NCI-H1930 (cell line): Measurements from ENCODE around the gene COA1.
"Not testable (repeated sequence)": the region's sequence is repeated elsewhere in the genome, so short reads cannot be mapped to it uniquely, and the experiment has no call there.

Experiments used
- DNase-seq, 2 experiments: peaks; one replicate each; lab custom pipeline; 2025; lab: John Stamatoyannopoulos, UW

Gene COA1

GRCh38 chr7:43650457-43651052 is 78.8 kb downstream of the COA1 start:
- DNase-seq, result no peak

DNA sequence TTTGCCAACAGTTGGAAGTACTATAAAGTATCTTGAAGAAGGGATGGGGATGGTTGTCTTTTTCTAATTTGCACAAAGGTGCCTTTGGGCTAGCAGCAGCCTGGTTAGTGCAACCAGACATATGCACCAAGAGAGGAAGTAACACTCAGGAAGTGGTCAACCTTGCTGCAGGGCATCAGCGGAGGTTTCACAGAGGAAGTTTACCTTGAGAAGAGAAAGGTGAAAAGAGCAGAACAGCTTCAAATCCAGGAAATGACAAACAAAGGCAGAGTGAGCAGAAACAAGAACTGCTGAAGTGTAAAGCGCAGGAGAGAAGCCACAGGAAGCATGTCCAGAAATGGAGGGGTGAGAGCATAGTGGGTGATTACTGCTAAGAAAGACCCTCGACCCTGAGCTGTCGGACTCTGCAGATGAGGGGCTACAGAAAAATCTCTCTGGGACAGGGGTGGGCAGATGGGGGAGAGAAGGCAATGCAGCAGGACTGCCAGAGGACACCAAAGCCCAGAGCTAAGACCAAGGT is 79.5 kb downstream of the COA1 start:
- no peak for DNase-seq

DNA sequence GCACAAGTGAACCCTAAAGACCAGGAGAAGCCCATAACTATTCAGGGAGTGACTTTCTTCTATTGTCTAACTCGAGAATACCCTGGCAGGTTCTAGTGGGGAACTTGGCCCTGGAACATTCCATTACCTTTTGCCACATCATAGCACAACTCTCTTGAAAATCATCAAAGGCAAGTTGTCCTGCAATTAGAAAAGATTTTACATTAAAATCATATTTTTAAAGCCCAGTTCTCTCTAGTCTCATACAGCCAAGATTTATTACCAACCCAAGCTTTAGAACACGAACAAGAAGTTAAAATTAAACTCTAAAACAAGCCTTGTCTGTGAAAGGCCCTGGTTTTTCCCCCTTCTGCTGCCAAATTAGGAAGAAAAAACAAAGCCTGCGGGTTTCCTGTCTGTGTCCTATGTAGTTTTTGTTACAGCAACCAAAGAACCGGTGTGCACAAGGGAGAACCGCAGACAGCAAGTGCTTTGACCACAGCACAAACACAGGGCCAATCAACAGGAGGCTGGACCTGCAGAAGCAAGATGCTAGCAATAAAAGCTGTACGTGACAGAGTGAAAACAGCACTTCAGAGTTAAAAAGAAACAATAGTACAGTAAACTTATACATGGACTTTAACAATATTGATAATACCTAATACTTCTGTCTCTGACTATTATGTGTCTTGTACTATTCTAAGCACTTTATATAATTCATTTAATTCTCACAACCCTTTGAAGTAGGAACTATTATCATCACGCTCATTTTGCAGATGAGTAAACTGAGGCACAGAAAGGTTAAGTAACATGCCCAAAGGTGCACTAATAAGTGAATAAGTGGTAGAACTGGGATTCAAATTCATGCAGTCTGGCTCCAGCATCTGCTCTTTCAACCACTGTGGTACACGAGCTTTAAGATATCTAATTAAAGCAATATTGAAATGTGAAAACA is 80.6 kb downstream of the COA1 start:
- no peak for DNase-seq

DNA sequence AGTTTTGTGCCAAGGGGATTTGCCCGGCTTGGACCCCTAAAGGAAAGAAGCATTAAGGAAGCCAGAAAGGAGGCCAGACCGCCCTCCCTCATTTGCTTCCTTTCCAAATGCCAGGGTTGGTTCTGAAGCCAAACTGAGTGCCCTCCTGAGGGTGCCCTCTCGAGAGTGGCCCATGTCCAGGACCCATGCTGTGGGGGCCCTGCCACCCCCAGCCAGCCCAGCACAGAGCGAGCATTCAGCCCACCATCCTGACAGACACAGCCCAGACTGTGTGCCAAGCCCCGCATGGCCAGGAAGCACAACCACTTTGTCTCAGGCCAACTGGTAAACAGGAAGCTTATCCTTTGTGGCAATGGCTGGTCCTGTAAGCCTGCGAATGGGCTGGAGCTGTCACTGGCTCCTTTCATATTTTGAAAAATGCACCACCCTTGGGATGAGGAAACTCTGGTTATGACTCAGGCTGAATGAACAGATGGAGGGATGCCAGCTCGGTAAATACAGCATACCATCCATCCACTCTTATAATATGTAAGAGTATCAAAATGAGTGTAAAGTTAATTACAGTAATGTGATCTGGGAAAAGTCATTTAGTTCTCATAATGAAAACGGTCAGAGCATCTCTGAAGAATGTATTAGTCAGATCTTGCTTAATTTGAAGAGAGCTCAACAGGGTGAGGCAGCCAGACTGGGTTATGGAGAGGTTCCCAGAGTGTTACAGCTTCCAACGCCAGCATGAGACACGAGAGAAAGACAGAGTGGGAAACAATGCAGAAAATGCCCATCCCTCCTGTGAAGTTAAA is 81.5 kb downstream of the COA1 start:
- no peak for DNase-seq

GRCh38 chr7:43647339-43647672 is 82.0 kb downstream of the COA1 start:
- no peak for DNase-seq

DNA sequence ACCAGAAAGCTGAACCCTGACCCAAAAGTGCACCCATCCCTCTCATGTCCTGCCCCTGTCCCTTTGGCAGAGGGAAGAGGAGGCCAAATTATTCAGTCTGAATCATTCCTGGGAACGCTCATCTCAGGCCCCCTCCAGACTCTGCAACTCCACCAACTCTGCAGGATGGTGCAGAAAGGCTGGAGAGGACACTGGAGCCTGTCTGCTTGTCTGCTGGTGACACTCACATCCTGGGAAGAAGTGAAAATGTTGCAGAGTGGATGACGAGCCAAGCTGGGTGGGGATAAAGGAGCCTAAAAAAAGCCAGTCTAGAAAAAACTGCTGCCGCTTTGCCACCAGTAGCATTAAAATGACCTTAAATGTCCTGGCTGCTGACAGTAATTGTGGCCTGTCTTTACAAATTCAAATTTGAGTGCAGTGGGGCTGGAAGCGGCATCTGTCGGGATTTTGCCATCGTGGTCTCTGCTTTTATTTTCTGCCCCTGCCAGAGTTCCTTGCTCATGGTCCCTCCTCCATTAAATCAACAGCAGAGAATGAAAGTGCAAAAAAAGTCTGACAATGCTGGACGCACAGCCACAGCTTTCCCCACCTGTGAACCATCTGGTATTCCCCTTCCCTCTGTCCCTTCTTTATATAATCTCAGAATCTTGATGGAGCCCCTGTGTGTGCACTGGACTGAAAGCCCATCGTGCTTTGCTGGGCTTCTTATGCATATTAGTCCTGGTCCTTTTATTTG is 82.6 kb downstream of the COA1 start:
- no peak for DNase-seq

GRCh38 chr7:43645699-43646226 is 83.6 kb downstream of the COA1 start:
- DNase-seq, result no peak

DNA sequence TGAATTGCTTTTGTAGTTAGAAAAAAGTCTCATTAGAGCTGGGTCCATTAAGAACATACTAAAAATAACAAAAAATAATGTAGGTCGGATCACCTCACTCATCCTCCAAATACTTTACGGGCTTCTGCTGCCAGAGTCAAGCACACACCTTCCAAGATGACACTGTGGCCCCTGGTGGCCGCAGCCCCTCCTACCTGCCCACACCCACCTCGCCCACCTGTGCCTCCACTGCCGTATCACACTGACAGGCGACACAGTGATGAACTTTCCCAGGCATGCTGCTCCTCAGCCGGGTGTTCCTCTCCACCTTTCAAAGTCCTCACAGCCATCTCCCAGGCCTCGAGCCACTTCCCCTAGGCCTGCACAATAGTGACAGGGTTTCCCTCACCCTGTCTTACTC is 85.5 kb downstream of the COA1 start:
- DNase-seq, result no peak

- DNase-seq, result no peak
Measured at GRCh38 chr7:43642897-43643630, 86.3 kb downstream of the COA1 start.

- no peak for DNase-seq
Measured at GRCh38 chr7:43640679-43641078, 88.6 kb downstream of the COA1 start.

DNA sequence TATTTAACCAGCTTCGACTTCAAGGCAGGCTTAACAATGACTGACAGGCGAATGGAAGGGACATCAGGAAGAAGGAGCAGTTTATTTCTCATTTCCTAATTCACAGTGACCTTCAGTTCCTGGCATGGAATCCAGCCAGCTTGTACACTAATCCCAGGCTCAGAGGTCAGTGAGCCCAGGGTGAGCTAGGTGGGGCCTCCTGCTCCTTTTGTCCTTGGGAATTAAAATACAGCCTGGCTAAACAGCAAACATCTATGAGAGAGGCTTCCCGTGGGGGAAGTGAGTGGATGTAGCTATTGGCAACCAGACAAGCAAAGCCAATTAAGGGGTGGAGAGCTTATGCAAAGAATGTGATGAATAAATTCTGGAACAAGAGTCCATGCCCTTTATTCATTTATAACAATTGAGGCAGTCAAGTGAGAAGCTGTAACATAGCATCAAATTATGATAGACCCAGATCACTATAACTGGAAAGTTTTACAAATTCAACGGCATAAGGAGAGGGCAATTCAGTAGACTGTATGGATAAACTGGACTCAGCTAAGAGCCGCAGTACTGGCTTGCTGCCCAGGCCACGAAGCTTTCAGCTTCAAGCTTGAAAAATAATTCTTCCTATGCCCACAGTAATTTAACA is 89.3 kb downstream of the COA1 start:
- peak; percentile 9 to 13 for DNase-seq

DNA sequence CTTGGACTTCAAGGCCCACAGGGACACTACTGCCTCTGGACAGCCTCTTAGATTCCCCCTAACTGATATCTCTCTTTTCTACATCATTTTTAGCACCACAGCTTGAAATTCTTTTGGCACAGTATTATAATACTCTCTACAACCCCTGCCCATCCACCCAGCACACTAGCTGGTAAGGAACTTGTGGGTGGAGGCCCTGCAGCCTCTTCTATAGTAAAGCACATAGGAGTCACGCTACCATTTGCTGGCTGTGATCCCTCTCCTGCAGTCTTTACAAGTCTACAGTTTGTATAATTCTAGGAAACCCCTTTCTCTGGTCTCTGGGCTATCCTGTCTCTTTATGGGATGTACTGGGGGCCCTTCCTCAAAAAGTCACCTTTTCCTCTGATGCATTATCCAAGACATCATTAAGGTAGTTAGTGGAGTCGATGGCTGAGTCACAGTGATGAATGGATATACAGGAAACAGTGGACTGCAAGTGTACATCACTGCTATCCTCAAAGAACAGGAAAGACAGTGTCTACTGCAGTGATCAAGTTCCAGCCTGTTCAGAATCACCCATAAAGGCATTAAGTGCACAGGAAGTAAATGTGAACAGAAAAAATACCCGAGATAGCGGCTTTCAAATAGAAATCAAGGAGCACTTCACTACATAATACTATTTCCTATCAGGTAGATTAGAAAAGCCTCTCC is 92.1 kb downstream of the COA1 start:
- no peak for DNase-seq

GRCh38 chr7:43636093-43636492 is 93.2 kb downstream of the COA1 start:
- DNase-seq, result no peak

DNA sequence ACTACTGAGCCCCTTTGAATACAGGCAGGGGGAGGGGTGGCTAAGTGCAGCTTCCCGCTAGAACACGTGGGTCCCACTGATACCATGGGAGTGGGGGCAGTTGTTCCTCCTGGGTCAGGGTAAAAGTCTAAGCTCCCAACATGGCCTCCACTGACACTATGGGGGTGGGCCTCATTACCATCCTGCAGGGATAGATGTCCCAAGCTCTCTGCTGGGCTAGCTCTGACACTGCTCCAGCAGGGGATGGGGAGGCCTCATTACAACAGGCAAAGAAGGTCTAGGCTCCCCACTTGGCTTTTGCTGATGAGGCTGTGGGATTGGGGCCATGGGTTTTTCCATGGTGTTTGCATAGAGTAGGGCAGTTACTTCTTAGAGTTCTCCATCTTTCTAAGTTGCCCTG is 94.9 kb downstream of the COA1 start:
- no peak for DNase-seq

DNA sequence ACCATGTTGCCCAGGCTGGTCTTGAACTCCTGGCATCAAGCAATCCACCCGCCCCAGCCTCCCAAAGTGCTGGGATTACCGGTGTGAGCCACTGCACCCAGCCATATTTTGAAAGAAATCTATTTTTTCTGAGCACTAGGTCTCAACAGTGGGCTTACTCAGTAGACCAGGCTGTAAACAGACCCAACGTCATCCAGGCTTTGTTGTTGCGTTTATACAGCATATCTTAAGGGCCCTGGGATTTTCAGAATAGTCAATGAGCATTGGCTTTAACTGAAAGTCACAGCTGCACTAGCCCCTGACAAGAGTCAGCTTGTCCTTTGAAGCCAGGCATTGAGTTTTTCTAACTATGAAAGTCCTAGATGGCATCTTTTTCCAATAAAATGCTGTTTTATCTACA is 96.6 kb downstream of the COA1 start:
- no peak for DNase-seq

DNA sequence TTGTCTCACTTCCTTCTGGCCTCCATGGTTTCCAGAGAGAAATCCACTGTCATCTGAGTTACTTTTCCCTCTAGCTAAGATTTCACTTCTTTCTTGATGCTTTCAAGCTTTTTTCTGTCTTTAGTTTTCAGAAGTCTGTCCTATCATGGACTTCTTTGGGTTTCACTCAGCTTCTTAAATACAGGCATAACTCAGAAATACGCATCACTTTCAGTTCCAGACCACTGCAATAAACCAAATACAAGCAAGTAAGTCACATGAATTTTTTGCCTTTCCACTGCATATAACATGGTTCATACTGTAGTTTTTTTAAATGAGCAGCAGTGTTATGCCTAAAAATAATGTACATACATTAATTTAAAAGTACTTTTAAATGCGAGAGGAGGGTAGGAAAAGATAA is 97.8 kb downstream of the COA1 start:
- DNase-seq, result no peak

DNA sequence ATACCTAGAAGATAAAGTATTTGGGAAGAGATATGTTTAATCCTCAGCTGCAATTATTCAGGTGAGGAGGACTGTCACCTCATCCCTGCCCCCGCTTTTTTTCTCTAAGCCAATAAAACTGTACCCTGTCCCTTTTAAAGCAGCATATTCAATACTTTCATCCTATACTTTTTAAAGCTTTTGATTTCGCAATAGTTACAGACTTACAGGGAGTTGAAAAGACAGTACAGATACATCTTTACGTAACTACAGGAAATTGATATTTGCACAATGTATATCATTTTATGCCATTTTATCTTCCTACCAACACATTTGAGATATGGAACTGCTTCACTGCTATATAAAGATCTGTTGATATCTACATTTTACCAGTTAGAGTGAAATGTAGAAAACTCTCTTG is 98.8 kb downstream of the COA1 start:
- no peak for DNase-seq

DNA sequence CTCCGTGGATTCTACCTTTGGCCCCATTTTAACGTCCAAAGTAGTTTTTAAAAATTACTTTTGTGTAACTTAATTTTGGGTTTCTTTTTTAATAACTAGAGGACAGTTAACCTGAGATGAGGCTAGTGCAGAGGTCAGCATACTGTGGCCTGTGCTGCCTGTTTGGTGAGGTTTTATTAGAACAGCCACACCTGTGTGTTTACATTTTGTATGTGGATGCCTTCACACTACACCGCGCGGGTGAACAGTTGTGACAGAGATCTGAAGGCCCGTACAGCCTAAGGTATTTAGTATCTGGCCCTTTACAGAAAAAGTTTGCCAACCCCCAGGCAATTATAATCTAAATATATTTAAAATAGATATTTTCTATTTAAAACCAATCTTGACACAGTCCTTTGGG is 99.5 kb downstream of the COA1 start:
- DNase-seq, result no peak

DNA sequence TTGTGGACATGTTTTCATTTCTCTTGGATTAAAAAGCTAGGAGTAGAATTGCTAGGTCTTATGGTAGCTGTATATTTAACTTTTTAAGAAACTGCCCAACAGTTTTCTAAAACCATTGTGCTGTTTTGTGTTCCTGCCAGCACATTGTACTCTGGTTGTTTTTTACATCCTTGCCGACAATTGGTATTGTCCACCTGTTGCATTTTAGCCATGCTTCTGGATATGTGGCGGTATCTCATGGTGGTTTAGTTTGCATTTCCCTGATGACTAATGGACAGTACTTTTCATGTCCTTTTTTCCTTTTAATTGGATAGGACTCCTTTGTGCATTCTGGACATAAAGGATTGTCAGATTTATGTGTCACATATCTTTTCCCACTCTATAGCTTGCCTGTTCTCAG is 100.9 kb downstream of the COA1 start:
- no peak for DNase-seq

- DNase-seq, result not testable (repeated sequence)
Measured at GRCh38 chr7:43627798-43628197, 101.5 kb downstream of the COA1 start.
